ENCODE results near the gene RERE.

The RERE gene

DNA sequence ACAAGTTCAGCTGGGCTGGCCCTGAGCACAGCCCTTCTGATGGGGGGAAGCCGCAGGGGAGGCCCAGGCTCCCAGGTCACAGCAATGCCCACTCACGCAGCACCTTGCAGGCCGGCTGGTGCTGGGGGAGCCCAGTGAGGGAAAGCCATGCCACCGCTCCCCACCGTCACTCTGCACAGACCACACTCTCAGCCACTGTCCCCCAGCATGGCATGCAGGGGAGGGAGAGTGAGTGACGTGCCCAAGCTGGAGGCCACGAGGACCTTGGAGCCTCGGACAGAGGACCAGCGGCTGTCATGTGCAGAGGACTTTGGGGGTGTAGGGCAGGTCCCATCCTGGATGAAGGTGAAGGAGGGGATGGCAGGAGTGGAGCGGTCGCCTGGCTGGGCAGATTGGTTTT is 474.4 kb downstream of the RERE start:
- Histone ChIP-seq H4K20me1 (ENCODE audit: insufficient read depth, low read length) (no peaks in the 10 kb centered on the region), H3K36me3 (ENCODE audit: insufficient read depth, low read length) (no peaks in the 10 kb centered on the region), H3K9me3 (ENCODE audit: insufficient read depth, low read length, severe bottlenecking) (no peaks in the 10 kb centered on the region), H2AFZ (ENCODE audit: low read depth, low read length) (no peak overlapping the region), H3K79me2 (ENCODE audit: insufficient read depth, low read length) (no peaks in the 10 kb centered on the region), H3K4me3 (ENCODE audit: low read depth in 1 of 2, low read length in 2 of 2) (no peak overlapping the region), H3K4me1 (ENCODE audit: insufficient read depth, low read length) (no peaks in the 10 kb centered on the region), H3K27me3 (ENCODE audit: insufficient read depth, low read length, poor library complexity) (no peaks in the 10 kb centered on the region), H3K27ac (ENCODE audit: low read length) (no peak overlapping the region), H3K9ac (ENCODE audit: low read depth, low read length) (no peak overlapping the region), H3K4me2 (ENCODE audit: insufficient read depth, low read length) (no peak overlapping the region)
- DNase-seq = no peak
- TF ChIP-seq, protein P1, sequence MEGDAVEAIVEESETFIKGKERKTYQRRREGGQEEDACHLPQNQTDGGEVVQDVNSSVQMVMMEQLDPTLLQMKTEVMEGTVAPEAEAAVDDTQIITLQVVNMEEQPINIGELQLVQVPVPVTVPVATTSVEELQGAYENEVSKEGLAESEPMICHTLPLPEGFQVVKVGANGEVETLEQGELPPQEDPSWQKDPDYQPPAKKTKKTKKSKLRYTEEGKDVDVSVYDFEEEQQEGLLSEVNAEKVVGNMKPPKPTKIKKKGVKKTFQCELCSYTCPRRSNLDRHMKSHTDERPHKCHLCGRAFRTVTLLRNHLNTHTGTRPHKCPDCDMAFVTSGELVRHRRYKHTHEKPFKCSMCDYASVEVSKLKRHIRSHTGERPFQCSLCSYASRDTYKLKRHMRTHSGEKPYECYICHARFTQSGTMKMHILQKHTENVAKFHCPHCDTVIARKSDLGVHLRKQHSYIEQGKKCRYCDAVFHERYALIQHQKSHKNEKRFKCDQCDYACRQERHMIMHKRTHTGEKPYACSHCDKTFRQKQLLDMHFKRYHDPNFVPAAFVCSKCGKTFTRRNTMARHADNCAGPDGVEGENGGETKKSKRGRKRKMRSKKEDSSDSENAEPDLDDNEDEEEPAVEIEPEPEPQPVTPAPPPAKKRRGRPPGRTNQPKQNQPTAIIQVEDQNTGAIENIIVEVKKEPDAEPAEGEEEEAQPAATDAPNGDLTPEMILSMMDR (IDR thresholded peaks at IDR 0.05; ENCODE audit: borderline replicate concordance, extremely low read depth, low read length, poor library complexity, severe bottlenecking) = no peak
- TF ChIP-seq EZH2 (IDR thresholded peaks at IDR 0.05; ENCODE audit: borderline replicate concordance, low read depth, low read length, severe bottlenecking) = no peak
- no peak for ATAC-seq (ENCODE audit: insufficient read depth, low read depth)

DNA sequence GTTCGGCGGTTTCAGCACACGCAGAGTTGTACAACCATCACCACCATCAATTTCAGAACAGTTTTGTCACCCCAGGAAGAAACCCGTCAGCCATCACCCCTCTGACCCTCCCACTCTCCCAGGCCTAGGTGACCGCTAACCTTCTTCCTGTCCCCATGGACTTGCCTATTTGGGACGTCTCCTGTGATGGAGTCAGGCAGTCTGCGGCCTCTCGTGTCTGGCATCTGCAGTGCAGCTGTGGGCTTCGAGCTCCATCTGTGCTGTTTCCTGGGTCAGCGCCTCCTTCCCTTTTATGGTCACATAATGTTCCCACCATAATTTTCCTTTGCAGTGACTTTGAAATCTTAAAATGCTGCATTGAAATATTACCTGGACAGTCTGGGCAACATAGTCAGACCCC is 475.1 kb downstream of the RERE start:
- TF ChIP-seq, protein P1 (IDR thresholded peaks at IDR 0.05; ENCODE audit: borderline replicate concordance, extremely low read depth, low read length, poor library complexity, severe bottlenecking) = no peak
- TF ChIP-seq EZH2 (IDR thresholded peaks at IDR 0.05; ENCODE audit: borderline replicate concordance, low read depth, low read length, severe bottlenecking) = no peak
- Histone ChIP-seq H3K4me2 (ENCODE audit: insufficient read depth, low read length) (no peak overlapping the region), H3K79me2 (ENCODE audit: insufficient read depth, low read length) (no peaks in the 10 kb centered on the region), H3K27me3 (ENCODE audit: insufficient read depth, low read length, poor library complexity) (no peaks in the 10 kb centered on the region), H3K36me3 (ENCODE audit: insufficient read depth, low read length) (no peaks in the 10 kb centered on the region), H2AFZ (ENCODE audit: low read depth, low read length) (no peak overlapping the region), H3K4me3 (ENCODE audit: low read depth in 1 of 2, low read length in 2 of 2) (no peak overlapping the region), H3K9ac (ENCODE audit: low read depth, low read length) (no peak overlapping the region), H3K27ac (ENCODE audit: low read length) (no peak overlapping the region), H3K9me3 (ENCODE audit: insufficient read depth, low read length, severe bottlenecking) (no peaks in the 10 kb centered on the region), H4K20me1 (ENCODE audit: insufficient read depth, low read length) (no peaks in the 10 kb centered on the region), H3K4me1 (ENCODE audit: insufficient read depth, low read length) (no peaks in the 10 kb centered on the region)
- DNase-seq (no peak), ATAC-seq (ENCODE audit: insufficient read depth, low read depth) (no peak)

DNA sequence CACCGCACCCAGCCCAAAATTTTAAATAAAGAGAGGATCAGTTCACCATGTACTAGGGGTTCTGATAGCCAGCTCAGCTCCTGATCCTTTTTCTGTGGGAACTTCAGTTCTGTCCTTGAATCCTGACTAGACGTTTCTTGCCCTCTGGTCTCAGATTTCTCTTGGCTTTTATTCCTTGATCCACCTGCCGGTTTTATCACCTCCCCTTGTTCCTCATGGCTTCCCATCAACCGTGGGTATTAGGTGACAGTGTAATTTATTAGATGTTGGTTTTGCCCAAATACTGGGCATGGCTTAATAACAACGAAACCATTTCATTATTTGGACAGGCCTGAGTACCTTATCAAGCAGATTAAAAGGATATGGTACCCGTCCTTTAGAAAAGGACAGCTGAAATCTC is 477.0 kb downstream of the RERE start:
- DNase-seq (no peak), ATAC-seq (ENCODE audit: insufficient read depth, low read depth) (no peak)
- H3K4me3 ChIP-seq (ENCODE audit: low read depth in 1 of 2, low read length in 2 of 2) = no peak overlapping the region
- no peak overlapping the region for H2AFZ ChIP-seq (ENCODE audit: low read depth, low read length)
- no peaks in the 10 kb centered on the region for H3K79me2 ChIP-seq (ENCODE audit: insufficient read depth, low read length)
- no peak for TF ChIP-seq EZH2 (IDR thresholded peaks at IDR 0.05; ENCODE audit: borderline replicate concordance, low read depth, low read length, severe bottlenecking)
- TF ChIP-seq, protein P1 (IDR thresholded peaks at IDR 0.05; ENCODE audit: borderline replicate concordance, extremely low read depth, low read length, poor library complexity, severe bottlenecking) = no peak
- H3K4me1 ChIP-seq (ENCODE audit: insufficient read depth, low read length) = no peaks in the 10 kb centered on the region
- H3K9me3 ChIP-seq (ENCODE audit: insufficient read depth, low read length, severe bottlenecking) = no peaks in the 10 kb centered on the region
- H4K20me1 ChIP-seq (ENCODE audit: insufficient read depth, low read length) = no peaks in the 10 kb centered on the region
- no peak overlapping the region for H3K9ac ChIP-seq (ENCODE audit: low read depth, low read length)
- H3K27me3 ChIP-seq (ENCODE audit: insufficient read depth, low read length, poor library complexity) = no peaks in the 10 kb centered on the region
- no peak overlapping the region for H3K4me2 ChIP-seq (ENCODE audit: insufficient read depth, low read length)
- H3K27ac ChIP-seq (ENCODE audit: low read length) = no peak overlapping the region
- H3K36me3 ChIP-seq (ENCODE audit: insufficient read depth, low read length) = no peaks in the 10 kb centered on the region

DNA sequence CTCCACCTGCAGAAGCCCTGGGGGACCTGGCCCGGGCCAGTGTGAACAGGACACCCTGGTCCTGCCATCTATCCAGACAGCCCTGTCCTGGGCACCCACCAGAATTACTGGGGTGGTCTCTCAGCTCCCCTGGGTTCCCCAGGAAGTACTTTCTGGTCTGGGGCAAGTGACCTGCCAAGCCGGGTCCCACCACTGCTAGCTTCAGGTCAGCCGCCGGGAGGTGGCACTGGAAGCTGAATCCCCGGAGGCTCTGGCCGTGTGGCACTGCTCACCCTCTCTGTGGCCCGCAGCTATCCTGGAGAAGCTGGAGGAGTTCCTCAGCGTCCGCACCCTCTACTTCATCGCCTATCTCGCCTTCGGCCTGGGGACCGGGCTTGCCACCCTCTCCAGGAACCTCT is 478.2 kb downstream of the RERE start:
- Histone ChIP-seq H3K4me3 (ENCODE audit: low read depth in 1 of 2, low read length in 2 of 2) (no peak overlapping the region), H3K4me2 (ENCODE audit: insufficient read depth, low read length) (no peak overlapping the region), H3K9me3 (ENCODE audit: insufficient read depth, low read length, severe bottlenecking) (no peaks in the 10 kb centered on the region), H3K79me2 (ENCODE audit: insufficient read depth, low read length) (no peaks in the 10 kb centered on the region), H3K4me1 (ENCODE audit: insufficient read depth, low read length) (no peaks in the 10 kb centered on the region), H2AFZ (ENCODE audit: low read depth, low read length) (no peak overlapping the region), H3K27me3 (ENCODE audit: insufficient read depth, low read length, poor library complexity) (no peaks in the 10 kb centered on the region), H3K27ac (ENCODE audit: low read length) (no peak overlapping the region), H4K20me1 (ENCODE audit: insufficient read depth, low read length) (no peaks in the 10 kb centered on the region), H3K9ac (ENCODE audit: low read depth, low read length) (no peak overlapping the region), H3K36me3 (ENCODE audit: insufficient read depth, low read length) (no peaks in the 10 kb centered on the region)
- TF ChIP-seq EZH2 (IDR thresholded peaks at IDR 0.05; ENCODE audit: borderline replicate concordance, low read depth, low read length, severe bottlenecking) = no peak
- TF ChIP-seq, protein P1 (IDR thresholded peaks at IDR 0.05; ENCODE audit: borderline replicate concordance, extremely low read depth, low read length, poor library complexity, severe bottlenecking) = no peak
- ATAC-seq (ENCODE audit: insufficient read depth, low read depth) (no peak), DNase-seq (no peak)
